Skin epidermis (tissue), 12 donors: ENCODE results near the gene GLRA1.
"Not testable (repeated sequence)": the region's sequence is repeated elsewhere in the genome, so short reads cannot be mapped to it uniquely, and the experiment has no call there.

Experiments
- H3K27ac ChIP-seq, 21 experiments: fragments of 200-600 bp; sonication (generic) in 11 of 21; one replicate each; pipeline ENCODE4 v1.5.0; 2020; ENCODE audit warnings: mild to moderate bottlenecking in 3 of 21, inconsistent platforms in 2 of 21, moderate library complexity in 2 of 21
- H3K4me3 ChIP-seq, 7 experiments: fragments of 200-600 bp; sonication (generic) in 2 of 7; one replicate each; pipeline ENCODE4 v1.5.0; 2020; ENCODE audit warnings: inconsistent platforms in 2 of 7, mild to moderate bottlenecking in 2 of 7, moderate library complexity in 1 of 7

The GLRA1 gene

DNA sequence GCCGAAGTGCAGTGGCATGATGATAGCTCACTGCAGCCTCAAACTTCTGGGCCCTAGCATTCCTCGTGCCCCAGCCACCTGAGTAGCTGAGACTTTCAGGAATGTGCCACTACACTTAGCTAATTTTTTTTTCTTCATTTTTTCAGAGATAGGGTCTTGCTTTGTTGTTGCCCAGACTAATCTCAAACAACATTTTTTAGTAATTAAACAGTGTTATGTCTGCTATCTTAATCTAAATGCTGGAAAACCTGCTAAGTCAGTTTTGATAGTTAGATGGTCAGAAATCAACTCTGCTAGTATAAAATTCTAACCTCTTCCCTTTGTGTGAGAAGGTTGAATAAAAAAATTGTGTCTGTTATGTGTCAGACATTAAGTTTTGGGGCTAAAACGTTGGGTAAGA is 140.5 kb downstream of the GLRA1 start:
- H3K27ac ChIP-seq: no peak overlapping the region
- no peak overlapping the region for H3K4me3 ChIP-seq

DNA sequence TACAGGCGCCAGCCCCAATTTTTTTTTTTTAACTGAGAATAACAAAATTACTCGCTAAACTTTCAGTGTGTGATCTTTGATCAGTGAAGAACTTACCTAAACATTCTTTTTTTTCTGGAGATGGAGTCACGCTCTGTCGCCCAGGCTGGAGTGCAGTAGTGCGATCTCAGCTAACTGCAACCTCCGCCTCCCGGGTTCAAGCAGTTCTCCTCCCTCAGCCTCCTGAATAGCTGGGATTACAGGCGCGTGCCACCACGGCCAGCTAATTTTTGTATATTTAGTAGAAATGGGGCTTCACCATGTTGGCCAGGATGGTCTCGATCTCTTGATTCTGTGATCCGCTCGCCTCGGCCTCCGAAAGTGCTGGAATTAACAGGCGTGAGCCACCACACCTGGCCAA is 141.0 kb downstream of the GLRA1 start:
- not testable (repeated sequence) for H3K27ac ChIP-seq, H3K4me3 ChIP-seq

DNA sequence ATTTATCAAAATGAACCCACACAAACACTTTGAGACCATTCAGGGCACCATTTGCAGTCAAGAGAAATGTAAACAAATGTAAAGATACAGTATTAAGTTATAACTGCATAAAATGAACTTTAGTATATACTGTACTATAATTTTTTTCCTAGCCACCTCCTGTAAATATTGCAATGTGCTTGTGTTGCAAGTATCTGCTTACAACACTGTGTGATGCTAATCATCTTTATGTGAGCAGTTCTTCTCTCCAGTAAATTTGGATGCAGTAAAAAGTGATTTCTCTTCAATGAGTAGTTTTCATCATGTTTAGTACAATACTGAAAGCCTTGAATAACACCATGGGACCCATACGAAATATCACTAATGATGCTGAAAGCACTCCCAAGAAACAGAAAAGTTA is 143.4 kb downstream of the GLRA1 start:
- no peak overlapping the region for H3K27ac ChIP-seq
- no peak overlapping the region for H3K4me3 ChIP-seq

DNA sequence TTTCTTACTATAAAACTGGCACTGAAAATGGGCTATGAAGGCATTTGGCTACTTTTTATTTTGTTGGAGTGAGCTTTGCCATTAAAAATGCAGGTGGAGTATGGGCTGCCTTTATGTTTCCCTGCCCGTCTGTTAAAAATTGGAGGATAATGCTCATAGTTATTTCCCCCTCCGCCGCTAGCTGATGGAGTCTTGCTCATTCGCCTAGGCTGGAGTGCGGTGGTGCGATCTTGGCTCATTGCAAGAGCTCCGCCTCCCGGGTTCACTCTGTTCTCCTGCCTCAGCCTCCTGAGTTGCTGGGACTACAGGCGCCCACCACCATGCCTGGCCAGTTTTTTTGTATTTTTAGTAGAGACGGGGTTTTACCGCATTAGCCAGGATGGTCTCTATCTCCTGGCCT is 144.3 kb downstream of the GLRA1 start:
- Histone ChIP-seq H3K27ac (no peak overlapping the region), H3K4me3 (no peak overlapping the region)

DNA sequence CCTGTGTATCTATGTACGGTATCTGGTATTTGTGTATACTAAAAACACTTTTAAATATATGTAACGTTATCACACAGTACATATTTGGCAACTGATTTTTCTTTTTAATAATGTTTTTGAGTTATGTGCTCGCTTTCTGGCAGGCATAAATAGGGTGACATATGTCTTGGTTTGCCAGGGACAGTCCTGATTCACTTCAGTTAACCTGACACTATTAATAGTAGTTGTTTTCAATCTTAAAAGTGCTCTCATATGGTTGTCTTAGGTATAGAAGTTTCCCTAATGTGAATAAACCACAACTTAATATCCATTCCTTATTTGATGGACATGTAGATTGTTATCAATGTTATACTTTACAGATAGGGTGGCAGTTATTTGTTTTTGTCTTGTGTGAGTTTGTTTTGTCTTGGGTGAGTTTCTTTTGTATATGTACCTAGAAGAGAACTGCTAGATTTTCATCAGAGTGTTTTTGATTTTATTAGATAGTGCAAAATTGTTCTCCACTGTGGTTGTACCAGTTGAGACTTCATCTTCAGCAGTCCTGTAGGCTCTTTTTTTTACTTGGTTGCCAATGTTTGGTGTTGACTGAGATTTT is 145.0 kb downstream of the GLRA1 start:
- no peak overlapping the region for H3K4me3 ChIP-seq
- H3K27ac ChIP-seq: no peak overlapping the region

DNA sequence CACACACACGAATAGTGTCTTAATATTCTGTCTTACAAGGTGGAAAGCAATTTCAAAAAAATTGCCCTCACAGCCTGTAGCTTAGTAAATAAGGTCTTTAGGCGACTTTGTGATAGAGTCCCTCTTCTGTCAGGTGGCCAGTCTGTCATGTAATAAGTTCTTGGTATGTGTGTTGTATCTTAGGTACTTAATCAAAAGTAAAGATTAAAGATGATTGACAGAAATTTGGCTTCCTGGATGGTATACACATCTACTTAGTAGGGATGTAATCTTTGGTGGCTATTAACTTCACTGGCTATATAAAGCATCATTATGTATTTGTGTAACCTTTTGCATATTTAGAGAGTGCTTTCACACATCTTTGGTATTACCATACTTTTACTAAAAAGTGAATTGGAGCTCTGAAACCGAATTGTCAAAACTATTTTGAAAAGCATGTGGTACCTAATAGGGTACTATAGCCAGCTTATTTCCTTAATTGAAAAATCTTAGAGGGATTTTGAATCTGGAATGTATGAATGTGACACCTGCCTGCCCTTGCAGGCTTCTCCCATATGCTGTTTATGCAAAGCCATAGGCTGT is 149.5 kb downstream of the GLRA1 start:
- Histone ChIP-seq H3K27ac (no peak overlapping the region), H3K4me3 (no peak overlapping the region)

DNA sequence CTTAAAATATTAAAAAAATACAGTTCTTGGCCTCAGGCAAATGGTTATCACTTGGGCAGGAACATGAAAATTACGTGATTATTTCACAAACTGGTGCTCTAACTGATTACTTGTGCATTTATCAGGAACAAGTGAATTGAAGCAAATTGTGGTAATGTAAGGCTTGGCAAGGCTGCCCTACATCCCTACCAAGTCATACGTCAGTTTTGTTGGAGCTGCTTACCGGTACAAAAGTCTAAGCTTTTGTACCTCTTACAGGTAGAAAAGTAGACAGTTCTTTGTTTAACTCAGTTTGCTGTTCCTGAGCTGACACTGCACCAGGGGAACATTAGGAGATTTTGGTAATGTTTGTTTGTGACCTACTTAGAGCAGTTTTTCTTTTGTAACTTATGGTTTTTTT is 150.7 kb downstream of the GLRA1 start:
- peak overlapping the region in 6 of 7 experiments; percentile 4 to 94 (median 82) for H3K4me3 ChIP-seq
- H3K27ac ChIP-seq: peak overlapping the region in 8 of 21 experiments; percentile 18 to 93 (median 60)

DNA sequence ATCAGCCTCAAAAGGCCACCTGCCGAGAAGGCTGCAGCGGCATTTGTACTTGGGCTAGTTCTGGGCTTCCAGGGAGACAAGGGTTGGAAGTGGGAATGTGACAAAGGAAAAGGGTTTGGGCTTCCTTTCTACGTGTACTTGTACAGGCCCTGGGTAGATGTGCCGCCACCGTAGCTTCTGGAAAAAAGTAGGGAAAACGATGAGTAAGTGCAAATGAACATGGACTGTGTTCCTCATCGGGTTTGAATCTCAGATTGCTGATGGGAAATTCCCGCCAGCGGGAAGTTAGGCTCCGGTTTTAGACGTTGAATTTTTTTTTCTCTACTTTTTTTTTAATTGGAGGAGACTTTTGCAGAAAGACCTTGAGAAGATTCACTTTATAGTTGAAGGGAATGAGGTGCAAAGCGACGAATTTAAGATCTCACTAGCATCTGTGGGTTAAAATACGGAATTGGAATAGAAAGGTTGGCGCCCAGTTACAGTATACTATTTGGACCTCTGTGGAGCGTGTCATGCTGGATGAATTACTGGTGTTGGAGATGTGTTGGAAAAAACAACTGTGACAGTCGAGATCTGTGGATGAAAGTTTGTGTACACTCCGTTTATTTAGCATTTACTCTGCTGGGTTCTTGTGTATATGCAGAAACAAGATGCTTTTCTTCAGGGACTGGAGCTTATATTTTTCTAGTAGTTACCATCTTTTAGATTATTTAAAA is 151.6 kb downstream of the GLRA1 start:
- peak overlapping the region; percentile 53 to 99 (median 89) for H3K27ac ChIP-seq
- H3K4me3 ChIP-seq: peak overlapping the region; percentile 67 to 94 (median 82)
